Measurements from ENCODE around the gene NUDT15.

DNA sequence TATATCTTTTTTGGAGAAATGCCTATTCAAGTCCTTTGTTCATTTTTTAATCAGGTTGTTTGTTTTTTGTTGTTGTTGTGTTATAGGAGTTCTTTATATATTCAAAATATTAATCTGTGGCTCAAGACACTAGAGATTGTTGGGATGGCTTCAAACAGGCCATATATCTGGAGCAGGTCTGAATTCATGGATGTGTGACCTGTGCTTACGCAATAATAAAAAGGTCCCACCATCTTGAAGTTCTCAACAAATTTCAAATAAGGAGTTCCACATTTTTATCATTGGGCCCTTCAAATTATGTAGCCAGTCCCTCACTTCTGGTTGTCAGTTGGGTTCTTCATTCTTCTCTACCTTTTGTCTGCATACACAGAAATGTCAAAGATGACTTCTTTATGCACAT, 17.7 kb upstream of the NUDT15 start:
- TF ChIP-seq, protein P1, sequence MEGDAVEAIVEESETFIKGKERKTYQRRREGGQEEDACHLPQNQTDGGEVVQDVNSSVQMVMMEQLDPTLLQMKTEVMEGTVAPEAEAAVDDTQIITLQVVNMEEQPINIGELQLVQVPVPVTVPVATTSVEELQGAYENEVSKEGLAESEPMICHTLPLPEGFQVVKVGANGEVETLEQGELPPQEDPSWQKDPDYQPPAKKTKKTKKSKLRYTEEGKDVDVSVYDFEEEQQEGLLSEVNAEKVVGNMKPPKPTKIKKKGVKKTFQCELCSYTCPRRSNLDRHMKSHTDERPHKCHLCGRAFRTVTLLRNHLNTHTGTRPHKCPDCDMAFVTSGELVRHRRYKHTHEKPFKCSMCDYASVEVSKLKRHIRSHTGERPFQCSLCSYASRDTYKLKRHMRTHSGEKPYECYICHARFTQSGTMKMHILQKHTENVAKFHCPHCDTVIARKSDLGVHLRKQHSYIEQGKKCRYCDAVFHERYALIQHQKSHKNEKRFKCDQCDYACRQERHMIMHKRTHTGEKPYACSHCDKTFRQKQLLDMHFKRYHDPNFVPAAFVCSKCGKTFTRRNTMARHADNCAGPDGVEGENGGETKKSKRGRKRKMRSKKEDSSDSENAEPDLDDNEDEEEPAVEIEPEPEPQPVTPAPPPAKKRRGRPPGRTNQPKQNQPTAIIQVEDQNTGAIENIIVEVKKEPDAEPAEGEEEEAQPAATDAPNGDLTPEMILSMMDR (conservative IDR thresholded peaks at IDR 0.05; ENCODE audit: low read length), result no peak
- TF ChIP-seq EZH2phosphoT487 (IDR thresholded peaks at IDR 0.05; ENCODE audit: borderline replicate concordance), result no peak

All from Loucy (cell line).